Activated T-cell treated with anti-CD3 and anti-CD28 coated beads, Interleukin-2, amount 50 U/mL, for 48 hours (primary cell): ENCODE measurements around the gene MAP4K5.

Experiments
- DNase-seq, 2 experiments: peaks; one replicate each; pipeline ENCODE4 v3.0.0-alpha.2; 2020

Gene MAP4K5

DNA sequence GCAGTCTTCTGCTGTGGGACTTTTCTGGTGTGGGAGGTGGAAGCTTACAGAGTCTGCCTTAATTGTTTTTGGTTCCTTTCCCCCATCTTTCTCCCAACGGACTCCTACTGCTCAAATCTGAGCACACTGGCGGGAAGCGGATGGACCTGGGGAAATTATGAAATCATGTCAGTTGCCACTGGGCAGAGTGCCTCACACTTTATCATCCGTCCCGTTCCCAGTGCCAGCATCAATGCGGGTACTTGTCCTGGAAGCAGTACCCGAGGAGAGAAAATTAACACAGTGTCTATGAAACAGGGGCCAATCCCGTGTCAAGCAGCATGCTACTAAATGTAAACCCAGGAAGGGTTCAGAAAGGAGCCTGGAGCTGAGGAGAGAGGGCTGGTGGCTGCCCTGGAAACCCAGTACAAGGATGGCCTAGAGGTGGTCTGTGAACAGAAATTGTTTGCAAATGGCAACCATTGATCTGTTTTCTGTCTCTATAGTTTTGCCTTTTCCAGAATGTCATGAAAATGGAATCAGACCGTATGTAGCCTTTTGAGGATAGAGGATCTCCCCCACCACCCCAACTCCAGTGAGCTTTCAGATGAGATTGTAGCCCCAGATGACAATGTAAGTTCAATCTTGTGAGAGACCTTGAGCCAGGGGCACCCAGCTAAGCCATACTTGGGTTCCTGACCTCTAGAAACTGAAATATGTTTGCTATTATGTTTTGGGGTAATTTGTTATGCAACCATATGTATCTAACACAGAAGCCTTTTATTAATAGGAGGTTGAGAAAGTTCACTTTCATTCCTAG lies 134.8 kb downstream of the MAP4K5 start:
- peak in 1 of 2 experiments; percentile 21 for DNase-seq

DNA sequence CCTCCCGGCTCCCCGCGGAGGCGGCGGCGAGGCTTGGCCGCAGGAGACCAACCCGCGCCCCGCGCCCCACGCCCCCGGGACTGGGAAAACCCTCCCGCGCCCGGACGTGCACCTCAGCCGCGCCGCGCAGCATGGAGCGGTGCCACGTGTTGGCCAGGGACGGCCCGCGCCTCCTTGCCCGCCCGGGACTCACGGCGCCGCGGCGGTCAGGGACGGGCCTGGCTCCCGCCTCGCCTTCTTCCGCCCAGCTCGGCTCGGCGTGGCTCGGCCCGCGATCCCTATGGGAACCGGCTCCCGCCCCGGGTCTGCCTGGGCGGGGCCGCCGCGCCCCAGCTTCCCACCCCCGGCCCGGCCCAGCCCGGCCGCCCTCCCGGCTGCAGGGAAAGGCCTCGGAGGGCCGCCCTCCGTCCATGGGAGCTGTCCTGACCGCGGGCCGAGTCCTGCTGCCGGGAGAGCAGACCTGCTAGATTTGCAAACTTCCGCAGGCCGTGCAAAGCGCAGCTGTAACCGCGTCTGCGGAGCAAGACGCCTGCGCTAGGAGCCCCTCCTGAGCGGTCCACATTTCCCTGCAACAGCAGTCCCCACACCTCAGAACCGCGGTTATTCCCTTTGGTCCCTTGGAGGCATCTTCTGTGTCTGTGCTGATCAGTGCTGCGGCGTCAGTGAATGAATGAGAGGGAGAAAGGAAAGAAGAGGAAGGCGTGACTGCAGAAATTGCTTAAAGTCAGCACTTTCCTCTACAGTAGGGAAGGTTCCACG lies 135.6 kb downstream of the MAP4K5 start, which contains the start of gene CDKL1:
CDKL1 (minus strand) TSS at position 251 of the 759 bp plus-strand sequence. CDS start 1,013 bp downstream, outside the sequence.
- peak; percentile 67 to 72 for DNase-seq

GRCh38 chr14:50395448-50395847 lies 136.9 kb downstream of the MAP4K5 start:
- no peak for DNase-seq

- no peak for DNase-seq
Observed at GRCh38 chr14:50394713-50395112, 137.7 kb downstream of the MAP4K5 start.

GRCh38 chr14:50389668-50390441 lies 142.5 kb downstream of the MAP4K5 start:
- no peak for DNase-seq

- DNase-seq: no peak
Observed at GRCh38 chr14:50388256-50388931, 144.0 kb downstream of the MAP4K5 start.

- no peak for DNase-seq
Observed at GRCh38 chr14:50387548-50387947, 144.8 kb downstream of the MAP4K5 start.

GRCh38 chr14:50383618-50384225 lies 148.6 kb downstream of the MAP4K5 start:
- no peak for DNase-seq

GRCh38 chr14:50381823-50382287 lies 150.5 kb downstream of the MAP4K5 start:
- no peak for DNase-seq

DNA sequence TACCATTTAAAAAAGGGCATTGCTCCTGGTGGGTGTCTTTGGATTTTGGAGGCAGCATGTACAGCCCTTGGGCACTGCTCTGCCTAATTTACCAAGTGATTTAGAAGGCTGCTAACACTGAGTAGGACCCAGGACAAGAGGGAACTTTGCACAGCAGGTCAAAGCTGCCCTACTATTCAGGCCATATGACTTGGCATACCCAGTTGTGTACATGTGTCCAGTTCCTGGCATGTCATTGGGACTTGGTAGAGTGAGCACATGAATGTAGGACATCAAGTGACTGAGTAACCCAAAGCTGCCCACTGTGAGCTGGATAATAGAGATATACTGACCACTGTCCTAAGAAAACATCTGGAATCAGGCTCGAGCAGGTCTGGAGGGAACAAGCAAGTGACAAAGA lies 151.4 kb downstream of the MAP4K5 start:
- DNase-seq: no peak

DNA sequence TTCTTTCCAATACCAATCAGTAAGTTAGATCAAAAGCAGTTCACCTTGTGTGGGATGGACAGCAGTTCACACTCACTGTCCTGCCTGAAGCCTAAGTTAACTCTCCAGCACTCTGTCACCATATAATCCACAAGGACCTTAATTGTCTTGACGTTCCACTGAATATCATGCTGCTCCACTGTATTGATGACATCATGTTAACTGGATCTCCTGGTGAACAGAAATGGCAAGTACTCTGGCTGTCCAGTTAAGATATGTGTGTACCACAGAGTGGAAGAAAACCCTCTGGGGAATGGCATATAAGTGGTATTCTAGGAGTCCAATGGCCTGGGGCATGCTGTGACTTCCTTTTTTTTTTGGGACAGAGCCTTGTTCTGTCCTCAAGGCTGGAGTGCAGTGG lies 151.9 kb downstream of the MAP4K5 start:
- no peak for DNase-seq

- DNase-seq: no peak
Observed at GRCh38 chr14:50379563-50379962, 152.8 kb downstream of the MAP4K5 start.

DNA sequence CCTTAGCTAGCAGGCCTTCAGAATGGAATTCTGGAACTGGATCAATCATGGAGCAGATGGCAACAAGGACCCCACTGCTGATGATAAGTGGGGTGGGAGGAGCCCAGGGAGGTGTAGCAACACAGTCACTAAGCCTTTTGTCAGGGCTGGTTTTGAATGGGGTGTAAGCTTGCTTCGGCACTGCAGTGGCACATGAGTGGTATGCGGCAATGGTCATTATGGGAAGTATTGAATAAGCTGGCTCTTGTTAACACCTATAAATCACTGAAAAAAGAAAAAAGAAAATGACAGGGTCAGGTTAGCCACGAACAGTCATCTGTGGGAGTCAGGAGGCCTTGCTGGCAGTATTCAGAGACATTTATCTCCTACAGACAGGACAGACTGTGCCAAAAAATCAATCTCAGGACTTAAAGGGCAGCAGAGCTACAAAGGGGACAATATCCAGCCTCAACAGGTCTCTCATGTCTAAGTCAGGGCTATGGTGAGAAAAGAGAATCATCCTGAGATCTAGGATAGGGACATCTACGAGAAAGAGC lies 154.8 kb downstream of the MAP4K5 start:
- no peak for DNase-seq

- no peak for DNase-seq
Observed at GRCh38 chr14:50375760-50376159, 156.6 kb downstream of the MAP4K5 start.

DNA sequence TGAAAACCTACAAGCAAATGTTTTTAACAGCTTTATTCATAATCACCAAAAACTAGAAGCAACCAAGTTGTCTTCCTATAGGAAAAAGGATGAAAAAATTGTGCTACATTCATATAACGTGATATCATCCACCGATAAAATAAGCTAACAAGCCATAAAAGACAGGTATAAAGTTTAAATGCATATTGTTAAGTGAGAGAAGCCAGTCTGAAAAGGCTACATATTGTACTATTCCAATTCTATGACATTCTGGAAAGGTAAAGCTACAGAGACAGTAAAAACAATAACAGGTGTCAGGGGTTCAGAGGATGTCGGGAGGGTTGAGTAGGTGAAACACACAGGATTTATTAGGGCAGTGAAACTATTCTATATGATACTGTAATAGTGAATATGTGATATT lies 158.4 kb downstream of the MAP4K5 start:
- no peak for DNase-seq

- no peak for DNase-seq
Observed at GRCh38 chr14:50371546-50371945, 160.8 kb downstream of the MAP4K5 start.
